ENCODE measurements around the gene PLCXD1.
"Not testable (repeated sequence)": the region's sequence is repeated elsewhere in the genome, so short reads cannot be mapped to it uniquely, and the experiment has no call there.

Gene PLCXD1

GRCh38 chrX:264634-265455 is 16.3 kb upstream of the PLCXD1 start:
- DNase-seq = no peak

GRCh38 chrX:265502-265901 is 15.7 kb upstream of the PLCXD1 start:
- DNase-seq = no peak

GRCh38 chrX:267771-268261 is 13.4 kb upstream of the PLCXD1 start:
- DNase-seq = no peak

GRCh38 chrX:270848-271367 is 10.3 kb upstream of the PLCXD1 start:
- no peak for DNase-seq

GRCh38 chrX:274904-275475 is 6.2 kb upstream of the PLCXD1 start:
- DNase-seq = no peak

- no peak for DNase-seq
These were observed 5.7 kb upstream of the PLCXD1 start for GRCh38 chrX:275476-275966.

GRCh38 chrX:275967-276580 is 5.1 kb upstream of the PLCXD1 start:
- peak; percentile 23 for DNase-seq

GRCh38 chrX:276581-277201 is 4.5 kb upstream of the PLCXD1 start:
- DNase-seq = no peak

GRCh38 chrX:279757-280604 is 1.2 kb upstream of the PLCXD1 start:
- not testable (repeated sequence) for DNase-seq

GRCh38 chrX:280722-281121 is 459 bp upstream of the PLCXD1 start:
- DNase-seq = not testable (repeated sequence)

GRCh38 chrX:282000-282681 is 960 bp downstream of the PLCXD1 start:
- not testable (repeated sequence) for DNase-seq

- peak; percentile 82 for DNase-seq
These were observed 2.1 kb downstream of the PLCXD1 start for GRCh38 chrX:283115-283845.

GRCh38 chrX:285076-285677 is 4.0 kb downstream of the PLCXD1 start:
- no peak for DNase-seq

GRCh38 chrX:287670-288069 is 6.5 kb downstream of the PLCXD1 start:
- DNase-seq = no peak

- no peak for DNase-seq
These were observed 7.4 kb downstream of the PLCXD1 start for GRCh38 chrX:288561-288991.

GRCh38 chrX:290476-291166 is 9.4 kb downstream of the PLCXD1 start:
- DNase-seq = no peak

GRCh38 chrX:291411-291901 is 10.3 kb downstream of the PLCXD1 start:
- no peak for DNase-seq

GRCh38 chrX:292900-293897 is 12.0 kb downstream of the PLCXD1 start:
- DNase-seq = no peak
